Measurements from ENCODE around the gene GPR26. TPM values are rescaled to one million over a fixed set of nuclear protein-coding genes. Genes with fewer than 3 reads are reported as not detected.

Gene GPR26
- total and polyA plus RNA-seq, 2 experiments from 2014 or later, result not detected

DNA sequence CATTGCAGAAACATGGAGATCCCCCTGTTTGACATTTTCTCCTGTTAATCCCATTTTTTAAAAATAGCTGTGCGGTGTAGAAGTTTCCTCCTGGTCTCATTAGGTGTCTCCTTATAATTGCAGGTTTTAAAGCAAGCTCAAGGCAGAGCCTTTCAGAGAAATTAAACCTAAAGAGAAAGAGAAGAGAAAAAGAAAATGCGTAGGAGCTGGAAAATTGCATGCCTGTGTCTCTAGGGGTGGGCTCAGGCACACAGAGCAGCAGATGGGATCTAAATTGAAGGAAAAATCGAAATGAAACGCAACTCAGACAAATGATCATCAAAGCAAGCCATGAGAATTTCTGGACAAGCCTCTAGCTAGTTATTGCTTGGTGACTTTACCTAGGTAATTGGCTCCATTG is 40.1 kb downstream of the GPR26 start:
- TF ChIP-seq, protein P1, sequence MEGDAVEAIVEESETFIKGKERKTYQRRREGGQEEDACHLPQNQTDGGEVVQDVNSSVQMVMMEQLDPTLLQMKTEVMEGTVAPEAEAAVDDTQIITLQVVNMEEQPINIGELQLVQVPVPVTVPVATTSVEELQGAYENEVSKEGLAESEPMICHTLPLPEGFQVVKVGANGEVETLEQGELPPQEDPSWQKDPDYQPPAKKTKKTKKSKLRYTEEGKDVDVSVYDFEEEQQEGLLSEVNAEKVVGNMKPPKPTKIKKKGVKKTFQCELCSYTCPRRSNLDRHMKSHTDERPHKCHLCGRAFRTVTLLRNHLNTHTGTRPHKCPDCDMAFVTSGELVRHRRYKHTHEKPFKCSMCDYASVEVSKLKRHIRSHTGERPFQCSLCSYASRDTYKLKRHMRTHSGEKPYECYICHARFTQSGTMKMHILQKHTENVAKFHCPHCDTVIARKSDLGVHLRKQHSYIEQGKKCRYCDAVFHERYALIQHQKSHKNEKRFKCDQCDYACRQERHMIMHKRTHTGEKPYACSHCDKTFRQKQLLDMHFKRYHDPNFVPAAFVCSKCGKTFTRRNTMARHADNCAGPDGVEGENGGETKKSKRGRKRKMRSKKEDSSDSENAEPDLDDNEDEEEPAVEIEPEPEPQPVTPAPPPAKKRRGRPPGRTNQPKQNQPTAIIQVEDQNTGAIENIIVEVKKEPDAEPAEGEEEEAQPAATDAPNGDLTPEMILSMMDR (IDR thresholded peaks at IDR 0.05; ENCODE audit: poor library complexity), result no peak
- TF ChIP-seq EZH2 (IDR thresholded peaks at IDR 0.05; ENCODE audit: borderline replicate concordance) (no peak), EZH2phosphoT487 (IDR thresholded peaks at IDR 0.05; ENCODE audit: low read depth, severe bottlenecking, unreplicated experiment) (no peak)
- DNase-seq (ENCODE audit: low spot score), result no peak
- Histone ChIP-seq H3K9me2 (replicated peaks; ENCODE audit: insufficient read depth) (no peaks in the 10 kb centered on the region), H3K9me3 (ENCODE audit: low read depth) (no peaks in the 10 kb centered on the region), H3K79me2 (no peaks in the 10 kb centered on the region), H3K4me1 (ENCODE audit: insufficient read depth) (no peaks in the 10 kb centered on the region), H3K27ac (no peak overlapping the region), H3K4me2 (no peak overlapping the region), H4K20me1 (ENCODE audit: insufficient read depth, poor library complexity, severe bottlenecking) (no peaks in the 10 kb centered on the region), H3K27me3 (peaks cover 18% of the 10 kb centered on the region), H2AFZ (no peak overlapping the region), H3K36me3 (replicated peaks; ENCODE audit: insufficient read depth, low read depth) (no peaks in the 10 kb centered on the region), H3K4me3 (no peak overlapping the region)
- WGBS (ENCODE audit: low lambda C conversion rate, missing lambda C conversion rate), result 87% methylated on average over 4 of the region's 4 CpGs

DNA sequence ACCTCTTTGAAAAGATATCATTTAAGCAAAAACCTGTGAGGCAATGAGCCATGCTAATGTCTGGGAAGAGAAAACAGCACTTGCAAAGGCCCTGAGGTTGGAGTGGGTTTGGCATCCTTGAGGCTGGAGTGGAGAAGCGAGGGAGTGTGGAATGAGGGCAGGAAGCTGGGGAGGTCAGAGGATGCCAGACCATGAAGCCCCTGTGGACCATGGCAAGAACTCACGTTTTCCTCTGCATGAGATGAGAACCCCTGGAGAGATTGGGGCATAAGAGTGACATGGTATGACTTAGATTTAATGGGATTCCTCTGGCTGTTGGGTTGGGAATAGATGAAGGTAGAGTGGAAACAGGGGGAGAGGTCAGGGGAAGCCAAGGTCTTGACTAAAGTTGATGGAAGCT is 49.4 kb downstream of the GPR26 start:
- H3K9me3 ChIP-seq (ENCODE audit: low read depth), result no peaks in the 10 kb centered on the region
- TF ChIP-seq EZH2phosphoT487 (IDR thresholded peaks at IDR 0.05; ENCODE audit: low read depth, severe bottlenecking, unreplicated experiment) (no peak), EZH2 (IDR thresholded peaks at IDR 0.05; ENCODE audit: borderline replicate concordance) (no peak)
- TF ChIP-seq, protein P1 (IDR thresholded peaks at IDR 0.05; ENCODE audit: poor library complexity), result no peak
- no peaks in the 10 kb centered on the region for H4K20me1 ChIP-seq (ENCODE audit: insufficient read depth, poor library complexity, severe bottlenecking)
- no peak overlapping the region for H3K4me3 ChIP-seq
- H3K9me2 ChIP-seq (replicated peaks; ENCODE audit: insufficient read depth), result no peaks in the 10 kb centered on the region
- no peaks in the 10 kb centered on the region for H3K36me3 ChIP-seq (replicated peaks; ENCODE audit: insufficient read depth, low read depth)
- H3K4me1 ChIP-seq (ENCODE audit: insufficient read depth), result no peaks in the 10 kb centered on the region
- no peak overlapping the region for H3K4me2 ChIP-seq
- H2AFZ ChIP-seq, result no peak overlapping the region
- no peak overlapping the region for H3K27ac ChIP-seq
- DNase-seq (ENCODE audit: low spot score), result no peak
- H3K27me3 ChIP-seq, result no peaks in the 10 kb centered on the region
- H3K79me2 ChIP-seq, result no peaks in the 10 kb centered on the region
- WGBS (ENCODE audit: low lambda C conversion rate, missing lambda C conversion rate), result 68% methylated on average over 2 of the region's 2 CpGs

DNA sequence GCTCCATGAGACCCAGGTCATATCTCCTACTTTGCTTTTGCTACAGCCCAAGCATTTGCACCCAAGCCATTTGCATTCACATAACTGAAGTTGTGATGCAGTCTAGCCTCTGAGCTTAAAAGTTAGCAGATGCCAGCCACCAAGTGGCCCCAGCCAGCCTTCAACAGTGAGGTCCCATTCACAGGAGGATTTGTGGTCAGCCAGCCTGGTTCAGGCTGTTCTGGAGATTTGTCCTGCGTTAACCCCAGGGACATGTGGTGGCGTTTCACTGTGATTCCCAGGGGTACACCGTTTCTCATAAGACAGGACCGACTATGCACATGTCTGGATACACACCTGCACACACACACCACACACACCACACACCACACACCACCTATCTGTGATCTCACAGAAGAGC is 51.2 kb downstream of the GPR26 start:
- TF ChIP-seq EZH2 (IDR thresholded peaks at IDR 0.05; ENCODE audit: borderline replicate concordance), result no peak
- TF ChIP-seq, protein P1 (IDR thresholded peaks at IDR 0.05; ENCODE audit: poor library complexity), result no peak
- TF ChIP-seq EZH2phosphoT487 (IDR thresholded peaks at IDR 0.05; ENCODE audit: low read depth, severe bottlenecking, unreplicated experiment), result no peak
- no peak overlapping the region for H2AFZ ChIP-seq
- WGBS (ENCODE audit: low lambda C conversion rate, missing lambda C conversion rate), result 94% methylated on average over 4 of the region's 4 CpGs
- DNase-seq (ENCODE audit: low spot score), result no peak
- H3K4me1 ChIP-seq (ENCODE audit: insufficient read depth), result no peaks in the 10 kb centered on the region
- no peak overlapping the region for H3K4me3 ChIP-seq
- H3K27me3 ChIP-seq, result no peaks in the 10 kb centered on the region
- H3K27ac ChIP-seq, result no peak overlapping the region
- H3K4me2 ChIP-seq, result no peak overlapping the region
- H3K79me2 ChIP-seq, result no peaks in the 10 kb centered on the region
- no peaks in the 10 kb centered on the region for H3K9me2 ChIP-seq (replicated peaks; ENCODE audit: insufficient read depth)
- no peaks in the 10 kb centered on the region for H3K36me3 ChIP-seq (replicated peaks; ENCODE audit: insufficient read depth, low read depth)
- no peaks in the 10 kb centered on the region for H4K20me1 ChIP-seq (ENCODE audit: insufficient read depth, poor library complexity, severe bottlenecking)
- H3K9me3 ChIP-seq (ENCODE audit: low read depth), result no peaks in the 10 kb centered on the region

DNA sequence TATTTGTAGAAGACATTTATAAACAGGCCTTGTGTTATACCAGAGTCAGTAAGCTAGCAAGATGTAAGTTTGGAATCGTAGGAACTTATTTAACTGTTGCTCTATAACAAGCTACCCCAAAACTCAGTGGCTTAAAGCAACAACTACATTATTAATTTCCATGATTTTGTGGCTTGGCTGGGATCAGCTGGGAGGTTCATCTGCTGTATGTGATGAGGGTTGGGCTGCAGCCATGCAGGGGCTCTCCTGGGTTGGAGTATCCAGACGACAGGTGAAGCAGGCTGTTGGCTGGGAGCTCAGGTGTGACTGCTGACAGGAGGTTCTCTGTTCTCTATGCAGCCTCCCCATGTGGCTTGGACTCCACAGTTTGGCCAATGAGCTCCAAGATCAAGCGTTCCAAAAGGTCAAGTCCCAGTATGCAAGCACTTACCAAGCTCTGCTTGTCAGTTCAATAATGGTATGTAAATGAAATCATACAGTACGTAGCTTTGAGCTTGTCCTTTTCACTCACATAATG is 52.4 kb downstream of the GPR26 start:
- DNase-seq (ENCODE audit: low spot score), result no peak
- Histone ChIP-seq H3K27ac (no peak overlapping the region), H3K9me3 (ENCODE audit: low read depth) (no peaks in the 10 kb centered on the region), H4K20me1 (ENCODE audit: insufficient read depth, poor library complexity, severe bottlenecking) (no peaks in the 10 kb centered on the region), H3K4me3 (no peak overlapping the region), H3K4me2 (no peak overlapping the region), H3K79me2 (no peaks in the 10 kb centered on the region), H2AFZ (no peak overlapping the region), H3K27me3 (no peaks in the 10 kb centered on the region), H3K4me1 (ENCODE audit: insufficient read depth) (no peaks in the 10 kb centered on the region), H3K36me3 (replicated peaks; ENCODE audit: insufficient read depth, low read depth) (no peaks in the 10 kb centered on the region), H3K9me2 (replicated peaks; ENCODE audit: insufficient read depth) (no peaks in the 10 kb centered on the region)
- 77% methylated on average over 4 of the region's 4 CpGs for WGBS (ENCODE audit: low lambda C conversion rate, missing lambda C conversion rate)
- TF ChIP-seq, protein P1 (IDR thresholded peaks at IDR 0.05; ENCODE audit: poor library complexity), result no peak
- TF ChIP-seq EZH2phosphoT487 (IDR thresholded peaks at IDR 0.05; ENCODE audit: low read depth, severe bottlenecking, unreplicated experiment) (no peak), EZH2 (IDR thresholded peaks at IDR 0.05; ENCODE audit: borderline replicate concordance) (no peak)
